K562 (cell line): ENCODE measurements around the gene CSTB. TPM values are rescaled to one million over a fixed set of nuclear protein-coding genes. Genes with fewer than 3 reads are reported as not detected.
A peak's percentile ranks its signal among the peaks of the same experiment; 100 is the strongest.

Experiments used
- ATAC-seq: fragments of 200-7000 bp; cut with Tn5 transposase; 3 replicates; pipeline ENCODE4 v1.9.1; 2020; ENCODE audit warnings: moderate library complexity
- BruUV-seq: library from RNA; stranded (reverse); fragments of 400-500 nt; replicated peaks from 2 replicates; lab custom pipeline; 2021; lab: Mats Ljungman, UMichigan
- CTCF ChIA-PET: fragments of 300-600 bp; formaldehyde crosslinking; extraction: SDS; loops from one replicate; lab custom pipeline; 2021; ENCODE audit warnings: low intra/inter-chr PET ratio; lab: Yijun Ruan, JAX
- POLR2A ChIA-PET: fragments of 300-600, 350-650 bp; sonication (Branson Sonifier 250); formaldehyde crosslinking; extraction: SDS; loops from one replicate; lab custom pipeline; 2021; ENCODE audit warnings: antibody characterized with exemption, inconsistent platforms; lab: Yijun Ruan, JAX
- DNase-seq, 4 experiments: peaks; one replicate each; pipeline versions ENCODE4 v3.0.0 to v3.0.0-alpha.2; 2011 to 2018; ENCODE audit warnings: low spot score in 3 of 4, mixed read lengths in 3 of 4; ENCODE audit errors: extremely low read depth in 1 of 4
- FAIRE-seq: peaks from 2 replicates; lab custom pipeline; 2011; peaks lifted over from hg19 to GRCh38; lab: Jason Lieb, UNC
- H2AFZ ChIP-seq: 2 replicates; pipeline ENCODE4 v1.6.0; 2011; ENCODE audit warnings: low read depth, low read length, control low read depth, inconsistent platforms
- H3K27ac ChIP-seq: fragments of 200-600 bp; 3 replicates; pipeline ENCODE4 v1.8.0; 2011; ENCODE audit warnings: low read depth, mild to moderate bottlenecking, control low read depth, inconsistent platforms, low read length, moderate library complexity, mixed read lengths; ENCODE audit errors: extremely low read depth
- H3K27me3 ChIP-seq, 2 experiments: fragments of 300-600 bp in 1 of 2; 2 replicates in 1 of 2; 3 replicates in 1 of 2; pipeline versions ENCODE4 v1.6.0 to v1.8.0; 2011; ENCODE audit warnings: inconsistent platforms in 2 of 2, low read length in 2 of 2, mild to moderate bottlenecking in 1 of 2, mixed read lengths in 1 of 2, moderate library complexity in 1 of 2; ENCODE audit not compliant: control insufficient read depth in 2 of 2, insufficient read depth in 2 of 2
- H3K36me3 ChIP-seq: fragments of 300-600 bp; 3 replicates; pipeline ENCODE4 v1.8.0; 2011; ENCODE audit warnings: mild to moderate bottlenecking, low read length, inconsistent platforms; ENCODE audit not compliant: control insufficient read depth, insufficient read depth
- H3K4me1 ChIP-seq, 2 experiments: fragments of 200-600 bp in 1 of 2; replicated peaks in 1 of 2; 2 replicates in 1 of 2; 3 replicates in 1 of 2; pipeline versions ENCODE4 v1.5.1 to v1.8.0; 2011; ENCODE audit warnings: inconsistent platforms in 2 of 2, low read length in 2 of 2, mild to moderate bottlenecking in 1 of 2, mixed read lengths in 1 of 2, moderate library complexity in 1 of 2; ENCODE audit not compliant: control insufficient read depth in 2 of 2, insufficient read depth in 2 of 2
- H3K4me2 ChIP-seq: 2 replicates; pipeline ENCODE4 v1.6.1; 2011; ENCODE audit warnings: low read length, control low read depth, inconsistent platforms, mixed read lengths; ENCODE audit not compliant: insufficient read depth
- H3K4me3 ChIP-seq: fragments of 200-600 bp; sonication (generic), shearing (Covaris generic); 2 replicates; pipeline ENCODE4 v1.5.1; 2016; ENCODE audit warnings: control low read depth, inconsistent platforms
- H3K79me2 ChIP-seq: fragments of 200-600 bp; 3 replicates; pipeline ENCODE4 v1.8.0; 2011; ENCODE audit warnings: low read length, inconsistent platforms; ENCODE audit not compliant: control insufficient read depth, insufficient read depth
- H3K9ac ChIP-seq, 2 experiments: 2 replicates each; pipeline versions ENCODE4 v1.6.0 to v1.6.1; 2011; ENCODE audit warnings: low read depth in 2 of 2, low read length in 2 of 2, control low read depth in 1 of 2, inconsistent platforms in 1 of 2, mild to moderate bottlenecking in 1 of 2, mixed read lengths in 1 of 2; ENCODE audit not compliant: insufficient read depth in 1 of 2
- H3K9me1 ChIP-seq: one replicate; pipeline ENCODE4 v1.6.0; 2011; ENCODE audit warnings: inconsistent platforms, mild to moderate bottlenecking, low read length, moderate library complexity; ENCODE audit not compliant: control insufficient read depth, insufficient read depth
- H3K9me3 ChIP-seq: replicated peaks from 2 replicates; pipeline ENCODE4 v1.5.1; 2011; ENCODE audit warnings: low read depth, low read length, inconsistent platforms; ENCODE audit not compliant: control insufficient read depth, insufficient read depth
- H4K20me1 ChIP-seq: replicated peaks from 2 replicates; pipeline ENCODE4 v1.6.1; 2011; ENCODE audit warnings: low read length, inconsistent platforms, mixed read lengths; ENCODE audit not compliant: control insufficient read depth, insufficient read depth
- E4F1 ChIP-seq: fragments of 250-450 bp; sonication (Bioruptor Pico); IDR thresholded peaks from 2 replicates; pipeline ENCODE4 v1.5.0; 2021; ENCODE audit warnings: mild to moderate bottlenecking, borderline replicate concordance
- POLR2G ChIP-seq: fragments of 200-400 bp; formaldehyde crosslinking; IDR thresholded peaks from 2 replicates; pipeline ENCODE4 v1.6.1; 2017; ENCODE audit warnings: low read depth, mild to moderate bottlenecking, antibody characterized with exemption, low read length, moderate library complexity
- RBFOX2 ChIP-seq: fragments of 200-400 bp; formaldehyde crosslinking; IDR thresholded peaks from 2 replicates; pipeline ENCODE4 v1.6.1; 2017; ENCODE audit warnings: low read depth, mild to moderate bottlenecking, low read length, moderate library complexity
- RBM25 ChIP-seq: fragments of 200-400 bp; formaldehyde crosslinking; IDR thresholded peaks from 2 replicates; pipeline ENCODE4 v1.6.1; 2018; ENCODE audit warnings: low read length, low read depth, moderate library complexity; ENCODE audit not compliant: severe bottlenecking
- SOX6 ChIP-seq: fragments of 450-650 bp; IDR thresholded peaks from 2 replicates; pipeline ENCODE4 v1.6.1; 2014; ENCODE audit warnings: mild to moderate bottlenecking
- WGBS: fragments of 100-300 bp; shearing (Covaris generic); methylation state at CpG from one replicate; pipeline ENCODE4 v1.1.6; 2016; ENCODE audit warnings: low coverage, mixed read lengths; ENCODE audit not compliant: insufficient coverage; ENCODE audit errors: missing lambda C conversion rate; 5-methylcytosine and 5-hydroxymethylcytosine counted together
- in situ Hi-C: fragments of 300-500 bp; cut with MboI; formaldehyde crosslinking; loops from 4 replicates; pipeline ENCODE4 v1.15.0; 2018; ENCODE audit warnings: inconsistent platforms, mixed read lengths
- intact Hi-C: fragments of 100-400 bp; cut with micrococcal nuclease; formaldehyde crosslinking; loops from 2 replicates; pipeline ENCODE4 v1.14.2; 2022
- polyA plus RNA-seq, 8 experiments: library from polyadenylated mRNA; depleted of rRNA in 4 of 8; stranded (reverse) in 5 of 8; unstranded in 3 of 8; fragments of >200 nt; fragmentation: Nextera tagmentation in 2 of 8; fragmentation: Illumina TruSeq in 1 of 8; extraction: Ambion mirVana in 2 of 8; extraction: Trizol in 1 of 8; gene quantifications; 2 replicates each; pipeline versions ENCODE4 v1.2.1 to v1.2.3, GENCODE V29; 2011 to 2014; ENCODE audit warnings: inconsistent platforms in 1 of 8, missing spikeins in 1 of 8
- total RNA-seq, 7 experiments: library from RNA; depleted of rRNA in 6 of 7; stranded (reverse); fragments of >200 nt in 6 of 7; fragmentation: Illumina TruSeq in 2 of 7; extraction: Trizol in 2 of 7; gene quantifications; 2 replicates each; pipeline versions ENCODE4 v1.2.1 to v1.2.3, GENCODE V29; 2011 to 2021; ENCODE audit warnings: low replicate concordance in 1 of 7

The CSTB gene
- total and polyA plus RNA-seq, 9 of the 15 experiments (the other 6 are each of a cell fraction or from before 2014, with no cell fraction given) = 12.4 to 65.0 (median 31.7) TPM

GRCh38 chr21:43797415-43797814 is 21.3 kb upstream of the CSTB start:
- POLR2A ChIA-PET = interaction anchor here (0.7 kb wide), 1 partner anchor 11 kb away, joined by 3 read pairs; no protein-coding TSS in a partner anchor

DNA sequence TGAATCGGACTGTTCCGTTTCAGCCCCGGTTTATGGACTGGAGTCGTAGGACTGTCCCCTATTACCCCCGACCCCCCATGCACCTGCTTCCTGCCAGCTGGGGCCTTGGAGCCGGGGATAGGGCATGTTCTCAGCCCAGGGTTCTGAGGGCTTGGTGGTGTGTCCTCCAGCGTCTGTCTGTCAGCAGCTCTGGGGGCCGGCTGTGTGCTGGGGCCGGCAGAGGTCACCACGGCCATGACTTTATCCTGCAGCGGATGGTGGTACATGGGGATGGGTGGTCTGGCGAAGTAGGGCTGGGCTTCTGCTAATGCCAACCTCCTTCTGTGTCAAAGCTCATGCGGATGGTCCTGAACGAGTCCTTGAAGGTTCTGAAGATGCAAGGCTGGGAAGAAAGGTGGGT is 18.7 kb upstream of the CSTB start:
- CTCF ChIA-PET = no interaction called here
- 0 out of 2 replicates have a peak, but pooled peaks have one; percentile 31 for TF ChIP-seq POLR2G
- TF ChIP-seq SOX6 = no peak
- TF ChIP-seq E4F1 (CRISPR knock-in tag) = no peak
- TF ChIP-seq RBFOX2 = peak; percentile 64
- TF ChIP-seq, all 486 proteins: peak for 2
- Histone ChIP-seq H3K9ac (no peak overlapping the region), H3K9me1 (peaks cover 12% of the 10 kb centered on the region), H3K36me3 (peaks cover 97% of the 10 kb centered on the region), H3K79me2 (peaks cover 64% of the 10 kb centered on the region), H3K27me3 (no peaks in the 10 kb centered on the region), H3K27ac (no peak overlapping the region), H3K4me3 (no peak overlapping the region), H3K4me1 (peaks cover 10 to 26% of the 10 kb centered on the region in 2 experiments; a peak in 3 of 5 replicates), H3K9me3 (no peaks in the 10 kb centered on the region), H4K20me1 (peaks cover 17% of the 10 kb centered on the region; the same call in 1 of the 2 replicates), H3K4me2 (no peak overlapping the region), H2AFZ (no peak overlapping the region)
- 91% methylated on average over 14 of the region's 14 CpGs for WGBS
- POLR2A ChIA-PET = interaction anchor here (0.7 to 1.4 kb wide), 5 partner anchors 8 to 980 kb away, joined by 3 to 6 read pairs (median 4); no protein-coding TSS in a partner anchor
- intact Hi-C loops (no loop called here), in situ Hi-C loops (loop anchor here (25.0 kb wide), 1 partner anchor 342 kb away; the partner anchor contains the start of gene GATD3)
- ATAC-seq (no peak), FAIRE-seq (no peak), DNase-seq (no peak)
- BruUV-seq = no TSS peak

More at GRCh38 chr21:43797415-43797814, 21.3 kb upstream of the CSTB start:
- no peaks in the 10 kb centered on the region for H3K9me3 ChIP-seq
- intact Hi-C loops = no loop called here
- no peak overlapping the region for H3K27ac ChIP-seq
- no peak overlapping the region for H3K4me3 ChIP-seq
- ATAC-seq (no peak), DNase-seq (no peak), FAIRE-seq (no peak)
- peaks cover 12% of the 10 kb centered on the region for H4K20me1 ChIP-seq
- BruUV-seq = no TSS peak
- peaks cover 4% of the 10 kb centered on the region for H3K9me1 ChIP-seq
- H3K79me2 ChIP-seq = peaks cover 39% of the 10 kb centered on the region
- peaks cover 0 to 19% of the 10 kb centered on the region in 2 experiments; a peak in 1 of 5 replicates for H3K4me1 ChIP-seq
- H3K4me2 ChIP-seq = no peak overlapping the region
- WGBS = 90% methylated on average over 19 of the region's 19 CpGs
- in situ Hi-C loops = loop anchor here (25.0 kb wide), 1 partner anchor 340 kb away; the partner anchor contains the start of gene GATD3
- no peak overlapping the region for H2AFZ ChIP-seq
- CTCF ChIA-PET = no interaction called here
- no peak overlapping the region; a peak in 1 of 4 replicates for H3K9ac ChIP-seq
- TF ChIP-seq RBM25 = no peak
- peak; percentile 44 for TF ChIP-seq RBFOX2
- peaks cover 100% of the 10 kb centered on the region for H3K36me3 ChIP-seq
- no peaks in the 10 kb centered on the region for H3K27me3 ChIP-seq
